ENCODE results near the gene MS4A10.

MS4A10 gene

GRCh38 chr11:60830478-60831142, 45.5 kb downstream of the MS4A10 start:
- no peak for DNase-seq (ENCODE audit: low read depth)

- DNase-seq (ENCODE audit: low read depth) = peak; percentile 62
These were observed 46.0 kb downstream of the MS4A10 start for GRCh38 chr11:60831143-60831500.

GRCh38 chr11:60831501-60832079, 46.5 kb downstream of the MS4A10 start:
- no peak for DNase-seq (ENCODE audit: low read depth)

GRCh38 chr11:60834742-60835533, 49.8 kb downstream of the MS4A10 start:
- DNase-seq (ENCODE audit: low read depth) = no peak

GRCh38 chr11:60835534-60835846, 50.4 kb downstream of the MS4A10 start:
- no peak for DNase-seq (ENCODE audit: low read depth)

GRCh38 chr11:60836866-60837515, 51.9 kb downstream of the MS4A10 start:
- no peak for DNase-seq (ENCODE audit: low read depth)

- DNase-seq (ENCODE audit: low read depth) = no peak
These were observed 53.0 kb downstream of the MS4A10 start for GRCh38 chr11:60838132-60838531.

- no peak for DNase-seq (ENCODE audit: low read depth)
These were observed 55.6 kb downstream of the MS4A10 start for GRCh38 chr11:60840470-60841430.

- peak; percentile 98 for DNase-seq (ENCODE audit: low read depth)
These were observed 56.9 kb downstream of the MS4A10 start, which contains the start of gene CCDC86 for GRCh38 chr11:60841797-60842667. Gene CCDC86 (plus strand): TSS chr11:60842113. CDS start chr11:60842125, 12 bp downstream.

GRCh38 chr11:60842668-60843600, 57.8 kb downstream of the MS4A10 start:
- DNase-seq (ENCODE audit: low read depth) = no peak

- no peak for DNase-seq (ENCODE audit: low read depth)
These were observed 59.1 kb downstream of the MS4A10 start for GRCh38 chr11:60844045-60844869.

- DNase-seq (ENCODE audit: low read depth) = no peak
These were observed 59.7 kb downstream of the MS4A10 start for GRCh38 chr11:60844870-60845221.

- no peak for DNase-seq (ENCODE audit: low read depth)
These were observed 60.2 kb downstream of the MS4A10 start for GRCh38 chr11:60845338-60845737.

- no peak for DNase-seq (ENCODE audit: low read depth)
These were observed 62.1 kb downstream of the MS4A10 start for GRCh38 chr11:60847281-60847680.

GRCh38 chr11:60847896-60848295, 62.8 kb downstream of the MS4A10 start:
- no peak for DNase-seq (ENCODE audit: low read depth)

- no peak for DNase-seq (ENCODE audit: low read depth)
These were observed 63.6 kb downstream of the MS4A10 start for GRCh38 chr11:60848714-60849151.

GRCh38 chr11:60849641-60850520, 64.7 kb downstream of the MS4A10 start:
- DNase-seq (ENCODE audit: low read depth) = no peak
